Endometrium (tissue), 2 donors: Measurements from ENCODE around the gene LMNA.
"Not testable (repeated sequence)": the region's sequence is repeated elsewhere in the genome, so short reads cannot be mapped to it uniquely, and the experiment has no call there.

Experiments used
- FAIRE-seq: peaks from 2 replicates; lab custom pipeline; 2012; peaks lifted over from hg19 to GRCh38; lab: Jason Lieb, UNC
- donor health status: control.
- donor health status: control.

The LMNA gene

GRCh38 chr1:156164125-156164831 is 49.8 kb downstream of the LMNA start:
- FAIRE-seq: no peak

DNA sequence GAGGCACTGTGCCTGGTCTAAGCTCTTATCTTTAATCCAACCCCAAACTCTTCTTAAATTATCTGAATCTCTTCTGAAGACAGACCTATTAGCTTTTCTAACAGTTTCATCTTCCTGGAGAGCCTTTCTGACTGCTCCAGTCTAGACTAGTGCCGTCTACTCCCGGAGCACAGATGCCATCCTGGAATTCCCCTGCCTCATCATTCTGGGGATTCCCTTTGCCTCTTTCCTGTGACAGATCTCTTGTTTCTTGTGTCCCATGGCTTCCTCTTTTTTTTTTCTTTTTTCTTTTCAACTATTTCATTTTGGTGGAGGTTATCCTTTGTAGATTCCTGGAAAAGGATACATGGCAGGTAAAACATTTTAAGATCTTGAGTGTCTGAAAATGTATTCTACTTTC is 50.6 kb downstream of the LMNA start:
- no peak for FAIRE-seq

GRCh38 chr1:156167536-156167935 is 53.0 kb downstream of the LMNA start:
- no peak for FAIRE-seq

DNA sequence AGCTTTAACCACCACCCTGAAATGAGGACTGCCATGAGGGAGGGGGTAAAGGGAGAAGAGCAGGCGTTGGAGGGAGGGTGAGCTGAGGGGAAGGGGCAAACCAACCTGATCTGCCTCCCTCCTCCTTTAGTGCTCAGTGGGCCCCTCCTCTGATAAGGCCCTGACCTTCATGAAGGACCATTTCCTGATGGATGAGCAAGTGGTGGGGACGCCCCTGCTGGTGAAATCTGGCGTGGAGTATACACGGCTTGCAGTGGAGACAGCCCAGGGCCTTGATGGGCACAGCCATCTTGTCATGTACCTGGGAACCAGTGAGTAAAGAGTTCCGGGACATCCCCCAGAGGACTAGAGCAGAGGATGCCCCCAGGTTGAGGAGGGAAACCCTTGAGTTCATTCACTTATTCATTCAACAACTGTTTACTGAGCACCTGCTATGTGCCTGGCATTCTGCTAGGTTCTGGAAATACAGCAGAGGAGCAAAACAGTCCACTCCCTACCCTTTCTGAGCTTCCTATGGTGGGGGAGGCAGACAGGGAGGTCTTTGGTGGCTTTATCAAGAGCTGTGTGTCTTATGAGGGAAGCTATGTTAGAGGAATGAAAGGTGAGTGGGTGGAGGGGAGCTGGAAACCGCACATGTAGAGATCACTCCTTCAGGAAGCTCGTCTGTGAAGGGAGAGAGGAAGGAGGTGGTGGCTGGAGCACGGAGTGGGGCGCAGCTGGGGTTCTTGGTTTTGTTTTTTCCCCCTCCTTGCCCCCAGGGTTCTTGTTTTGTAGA is 58.4 kb downstream of the LMNA start:
- no peak for FAIRE-seq

DNA sequence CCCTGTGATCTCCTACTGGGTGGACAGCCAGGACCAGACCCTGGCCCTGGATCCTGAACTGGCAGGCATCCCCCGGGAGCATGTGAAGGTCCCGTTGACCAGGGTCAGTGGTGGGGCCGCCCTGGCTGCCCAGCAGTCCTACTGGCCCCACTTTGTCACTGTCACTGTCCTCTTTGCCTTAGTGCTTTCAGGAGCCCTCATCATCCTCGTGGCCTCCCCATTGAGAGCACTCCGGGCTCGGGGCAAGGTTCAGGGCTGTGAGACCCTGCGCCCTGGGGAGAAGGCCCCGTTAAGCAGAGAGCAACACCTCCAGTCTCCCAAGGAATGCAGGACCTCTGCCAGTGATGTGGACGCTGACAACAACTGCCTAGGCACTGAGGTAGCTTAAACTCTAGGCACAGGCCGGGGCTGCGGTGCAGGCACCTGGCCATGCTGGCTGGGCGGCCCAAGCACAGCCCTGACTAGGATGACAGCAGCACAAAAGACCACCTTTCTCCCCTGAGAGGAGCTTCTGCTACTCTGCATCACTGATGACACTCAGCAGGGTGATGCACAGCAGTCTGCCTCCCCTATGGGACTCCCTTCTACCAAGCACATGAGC is 62.2 kb downstream of the LMNA start:
- FAIRE-seq: no peak

GRCh38 chr1:156177919-156178654 is 63.6 kb downstream of the LMNA start:
- no peak for FAIRE-seq

DNA sequence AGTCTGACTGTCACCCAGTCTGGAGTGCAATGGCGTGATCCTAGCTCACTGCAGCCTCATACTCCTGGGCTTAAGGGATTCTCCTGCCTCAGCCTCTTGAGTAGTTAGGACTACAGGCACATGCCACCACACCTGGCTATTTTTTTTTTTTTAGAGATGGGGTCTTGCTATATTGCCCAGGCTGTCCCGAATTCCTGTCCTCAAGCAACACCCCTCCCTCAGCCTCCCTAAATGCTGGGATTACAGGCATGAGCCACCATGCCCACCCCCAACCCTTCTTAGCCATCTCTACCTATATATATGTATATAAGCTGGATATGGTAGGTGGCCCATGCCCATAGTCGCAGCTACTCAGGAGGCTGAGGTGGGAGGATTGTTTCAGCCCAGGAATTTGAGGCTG is 66.0 kb downstream of the LMNA start:
- no peak for FAIRE-seq

- not testable (repeated sequence) for FAIRE-seq
Observed at GRCh38 chr1:156181391-156181924, 66.9 kb downstream of the LMNA start.

GRCh38 chr1:156182010-156182779 is 67.7 kb downstream of the LMNA start:
- not testable (repeated sequence) for FAIRE-seq

GRCh38 chr1:156186347-156187177 is 72.1 kb downstream of the LMNA start:
- not testable (repeated sequence) for FAIRE-seq
